Skeletal muscle satellite cell (primary cell): ENCODE data around the gene SREBF2.

Experiments used
- H3K27me3 ChIP-seq: 2 replicates; pipeline ENCODE4 v1.7.0; 2013; ENCODE audit warnings: low read length; ENCODE audit not compliant: control insufficient read depth, insufficient read depth
- H3K36me3 ChIP-seq: 2 replicates; pipeline ENCODE4 v1.7.0; 2013; ENCODE audit warnings: mild to moderate bottlenecking, control low read depth, low read length; ENCODE audit not compliant: insufficient read depth
- H3K4me1 ChIP-seq: 2 replicates; pipeline ENCODE4 v1.7.0; 2013; ENCODE audit warnings: low read length; ENCODE audit not compliant: control insufficient read depth, insufficient read depth
- H3K4me2 ChIP-seq: 2 replicates; pipeline ENCODE4 v1.7.0; 2013; ENCODE audit warnings: mild to moderate bottlenecking, low read length
- H3K4me3 ChIP-seq: 2 replicates; pipeline ENCODE4 v1.7.0; 2013; ENCODE audit warnings: low read length
- H3K9ac ChIP-seq: 2 replicates; pipeline ENCODE4 v1.7.0; 2013; ENCODE audit warnings: mild to moderate bottlenecking, low read depth, low read length, moderate library complexity
- H3K9me3 ChIP-seq: replicated peaks from 2 replicates; pipeline ENCODE4 v1.7.0; 2013; ENCODE audit warnings: mild to moderate bottlenecking, control low read depth, low read length

Gene SREBF2

DNA sequence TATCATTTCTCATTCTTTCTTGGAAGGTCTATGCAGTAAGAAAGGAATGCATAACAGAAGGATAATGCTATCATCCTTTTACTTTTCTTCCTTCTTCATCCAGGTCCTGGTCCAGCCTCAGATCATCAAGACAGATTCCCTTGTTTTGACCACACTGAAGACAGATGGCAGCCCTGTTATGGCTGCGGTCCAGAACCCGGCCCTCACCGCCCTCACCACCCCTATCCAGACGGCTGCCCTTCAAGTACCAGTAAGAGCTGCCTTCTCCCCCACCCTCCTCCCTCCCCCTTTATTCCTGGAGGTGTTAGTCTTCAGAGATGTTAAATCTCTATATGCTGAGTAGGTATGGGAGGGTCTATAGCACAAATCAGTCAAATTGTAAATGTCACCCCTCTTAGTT is 37.9 kb downstream of the SREBF2 start:
- H3K4me2 ChIP-seq: no peak overlapping the region
- H3K27me3 ChIP-seq: no peaks in the 10 kb centered on the region
- H3K4me1 ChIP-seq: peaks cover 4% of the 10 kb centered on the region
- no peaks in the 10 kb centered on the region for H3K9me3 ChIP-seq
- H3K4me3 ChIP-seq: no peak overlapping the region
- peaks cover 33% of the 10 kb centered on the region for H3K36me3 ChIP-seq
- H3K9ac ChIP-seq: no peak overlapping the region

DNA sequence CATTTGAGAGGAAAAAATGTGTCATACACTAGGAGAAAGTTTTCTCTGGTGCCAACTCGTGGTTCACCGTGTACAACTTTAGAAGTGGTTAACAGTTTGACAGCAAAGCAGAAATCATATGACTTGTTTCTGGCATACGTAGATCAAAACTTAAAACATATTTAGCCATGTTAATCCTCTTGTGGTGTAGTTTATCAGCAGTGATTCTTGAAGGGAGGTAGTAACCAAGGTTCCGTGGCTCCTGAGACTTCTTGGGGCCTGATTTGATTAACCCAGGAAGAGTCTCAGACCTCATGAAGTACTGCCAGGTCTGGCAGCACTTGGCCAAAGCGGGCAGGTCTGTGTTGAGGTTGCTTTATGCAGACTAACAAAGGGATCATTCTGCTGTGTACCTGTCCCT is 40.5 kb downstream of the SREBF2 start:
- Histone ChIP-seq H3K9ac (no peak overlapping the region), H3K27me3 (no peaks in the 10 kb centered on the region), H3K36me3 (peaks cover 41% of the 10 kb centered on the region), H3K4me2 (no peak overlapping the region), H3K4me1 (peaks cover 11% of the 10 kb centered on the region), H3K9me3 (no peaks in the 10 kb centered on the region), H3K4me3 (no peak overlapping the region)

DNA sequence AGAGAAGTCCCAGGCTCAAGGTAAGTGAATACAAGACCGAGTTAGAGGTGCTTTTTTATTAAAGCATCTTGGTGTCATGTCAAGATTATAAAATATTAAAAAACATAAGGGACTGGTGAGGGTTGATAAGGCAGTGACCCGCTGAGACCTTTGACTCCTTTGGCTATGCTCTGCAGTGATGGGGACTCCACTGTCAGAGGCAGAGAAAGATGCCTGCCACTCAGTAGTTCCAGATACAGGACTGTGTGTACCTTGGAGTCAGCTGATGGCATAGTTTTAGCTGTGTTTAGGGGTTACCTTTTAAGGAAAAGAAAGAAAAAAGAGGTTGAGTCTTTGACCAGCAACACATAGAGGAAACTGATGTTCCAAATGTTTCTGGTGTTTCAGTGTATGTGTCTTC is 41.2 kb downstream of the SREBF2 start:
- Histone ChIP-seq H3K27me3 (no peaks in the 10 kb centered on the region), H3K4me1 (peaks cover 11% of the 10 kb centered on the region), H3K9me3 (no peaks in the 10 kb centered on the region), H3K36me3 (peaks cover 41% of the 10 kb centered on the region), H3K9ac (no peak overlapping the region), H3K4me2 (no peak overlapping the region), H3K4me3 (no peak overlapping the region)

DNA sequence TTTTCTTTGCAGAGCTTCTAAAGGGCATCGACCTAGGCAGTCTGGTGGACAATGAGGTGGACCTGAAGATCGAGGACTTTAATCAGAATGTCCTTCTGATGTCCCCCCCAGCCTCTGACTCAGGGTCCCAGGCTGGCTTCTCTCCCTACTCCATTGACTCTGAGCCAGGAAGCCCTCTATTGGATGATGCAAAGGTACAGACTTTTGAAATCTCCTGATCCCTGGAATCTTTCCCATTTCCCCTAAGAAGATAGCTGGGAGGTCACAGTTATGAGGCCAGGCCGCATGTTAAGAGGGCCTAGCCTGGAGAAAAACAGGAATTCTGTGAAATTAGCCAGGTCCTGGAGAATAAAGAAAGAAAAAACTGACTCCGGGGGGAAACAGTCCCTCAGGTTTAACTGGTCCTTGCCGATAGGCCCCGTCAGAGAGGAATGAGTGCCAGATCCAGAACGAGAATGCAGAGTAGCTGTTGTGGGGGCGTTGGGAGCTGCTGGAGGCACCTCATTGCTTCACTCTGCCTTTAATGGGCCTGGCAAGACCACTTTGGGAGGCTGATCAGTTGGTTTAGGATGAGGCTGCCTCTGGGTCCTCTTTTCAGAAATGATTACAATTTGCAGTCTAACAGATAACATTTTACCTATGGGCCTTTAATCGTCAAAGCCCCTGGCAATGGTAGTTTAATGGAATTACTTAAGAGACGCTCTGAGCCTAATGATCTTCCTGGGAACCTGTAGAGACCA is 42.8 kb downstream of the SREBF2 start:
- Histone ChIP-seq H3K4me3 (no peak overlapping the region), H3K4me1 (peaks cover 11% of the 10 kb centered on the region), H3K36me3 (peaks cover 53% of the 10 kb centered on the region)

DNA sequence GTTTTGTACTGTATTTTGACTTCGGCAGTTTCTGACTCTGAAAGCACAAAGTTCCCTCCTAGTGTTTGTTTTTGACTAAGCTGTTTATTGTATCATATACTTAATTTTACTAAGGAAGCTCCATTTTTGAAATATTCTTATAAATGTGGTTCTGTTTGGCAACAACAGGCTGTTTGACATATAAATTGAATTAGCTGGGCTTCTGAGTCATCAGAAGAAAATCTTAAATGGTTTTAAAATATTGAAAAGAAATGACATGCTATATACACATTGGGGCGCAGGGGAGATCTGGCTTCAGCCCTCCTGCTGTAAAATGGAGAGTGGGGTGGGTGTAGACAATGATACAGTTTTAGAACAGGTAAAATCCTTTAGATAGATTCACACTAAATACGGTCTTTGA is 43.4 kb downstream of the SREBF2 start:
- peaks cover 52% of the 10 kb centered on the region for H3K36me3 ChIP-seq
- H3K9ac ChIP-seq: no peak overlapping the region
- H3K4me3 ChIP-seq: no peak overlapping the region
- peaks cover 11% of the 10 kb centered on the region for H3K4me1 ChIP-seq
- no peak overlapping the region for H3K4me2 ChIP-seq
- H3K27me3 ChIP-seq: no peaks in the 10 kb centered on the region
- no peaks in the 10 kb centered on the region for H3K9me3 ChIP-seq

More for the DNA sequence above, 42.8 kb downstream of the SREBF2 start:
- Histone ChIP-seq H3K9me3 (no peaks in the 10 kb centered on the region), H3K27me3 (no peaks in the 10 kb centered on the region), H3K9ac (no peak overlapping the region), H3K4me2 (no peak overlapping the region)

DNA sequence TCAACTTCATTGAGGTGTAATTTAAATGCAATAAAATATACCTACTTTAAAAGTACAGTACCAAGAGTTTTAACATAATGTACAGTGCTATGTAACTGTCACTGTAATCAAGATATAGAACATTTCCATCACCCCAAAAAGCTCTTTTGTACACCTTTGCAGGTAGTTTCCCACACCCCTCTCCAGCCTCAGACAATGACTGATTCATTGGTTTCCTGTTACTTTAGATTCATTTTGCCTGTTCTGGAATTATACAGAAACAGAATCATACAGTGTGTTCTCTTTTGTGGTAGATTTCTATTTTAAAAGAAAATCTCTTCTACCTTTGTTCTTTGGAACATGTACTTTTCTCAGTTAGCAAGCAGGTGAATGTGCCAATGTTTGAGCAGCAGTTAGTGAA is 43.8 kb downstream of the SREBF2 start:
- H3K36me3 ChIP-seq: peaks cover 55% of the 10 kb centered on the region

DNA sequence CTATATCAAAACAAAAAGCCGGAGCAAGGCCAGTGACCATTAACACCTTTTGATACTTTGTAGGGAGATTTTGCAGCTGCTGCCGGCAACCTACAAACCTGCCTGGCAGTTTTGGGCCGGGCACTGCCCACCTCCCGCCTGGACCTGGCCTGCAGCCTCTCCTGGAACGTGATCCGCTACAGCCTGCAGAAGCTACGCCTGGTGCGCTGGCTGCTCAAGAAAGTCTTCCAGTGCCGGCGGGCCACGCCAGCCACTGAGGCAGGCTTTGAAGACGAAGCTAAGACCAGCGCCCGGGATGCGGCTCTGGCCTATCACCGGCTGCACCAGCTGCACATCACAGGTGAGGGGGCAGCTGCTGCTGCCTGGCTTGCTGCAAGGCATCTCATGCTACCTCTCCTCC is 47.7 kb downstream of the SREBF2 start:
- Histone ChIP-seq H3K36me3 (peaks cover 73% of the 10 kb centered on the region), H3K4me3 (no peak overlapping the region), H3K9ac (no peak overlapping the region), H3K4me1 (peaks cover 9% of the 10 kb centered on the region), H3K9me3 (no peaks in the 10 kb centered on the region), H3K27me3 (no peaks in the 10 kb centered on the region), H3K4me2 (no peak overlapping the region)

More for the DNA sequence above, 43.8 kb downstream of the SREBF2 start:
- no peak overlapping the region for H3K4me2 ChIP-seq
- H3K27me3 ChIP-seq: no peaks in the 10 kb centered on the region
- peaks cover 11% of the 10 kb centered on the region for H3K4me1 ChIP-seq
- no peak overlapping the region for H3K4me3 ChIP-seq
- no peaks in the 10 kb centered on the region for H3K9me3 ChIP-seq
- H3K9ac ChIP-seq: no peak overlapping the region

DNA sequence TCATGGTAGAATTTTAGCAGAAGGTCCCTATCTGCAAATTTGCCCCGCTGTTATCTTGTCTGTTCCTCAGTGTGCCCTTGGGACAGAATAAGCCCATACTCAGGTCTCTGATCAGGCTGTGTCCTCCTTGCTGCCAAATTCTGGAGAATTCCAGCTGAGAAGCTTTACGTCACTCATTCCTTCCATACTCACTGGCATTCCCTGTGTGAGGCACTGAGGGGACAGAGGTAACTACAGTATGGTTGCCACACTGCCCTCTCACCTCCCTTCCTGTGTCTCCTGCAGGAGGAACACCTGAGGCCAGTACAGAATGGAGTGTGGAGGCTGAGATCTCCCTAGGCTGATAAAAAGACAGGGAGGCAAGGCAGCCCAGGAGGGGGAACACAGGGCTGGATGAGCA is 50.5 kb downstream of the SREBF2 start:
- H3K4me1 ChIP-seq: no peaks in the 10 kb centered on the region
- peaks cover 78% of the 10 kb centered on the region for H3K36me3 ChIP-seq
- no peaks in the 10 kb centered on the region for H3K27me3 ChIP-seq
- H3K4me2 ChIP-seq: no peak overlapping the region
- no peaks in the 10 kb centered on the region for H3K9me3 ChIP-seq
- H3K4me3 ChIP-seq: no peak overlapping the region
- H3K9ac ChIP-seq: no peak overlapping the region

DNA sequence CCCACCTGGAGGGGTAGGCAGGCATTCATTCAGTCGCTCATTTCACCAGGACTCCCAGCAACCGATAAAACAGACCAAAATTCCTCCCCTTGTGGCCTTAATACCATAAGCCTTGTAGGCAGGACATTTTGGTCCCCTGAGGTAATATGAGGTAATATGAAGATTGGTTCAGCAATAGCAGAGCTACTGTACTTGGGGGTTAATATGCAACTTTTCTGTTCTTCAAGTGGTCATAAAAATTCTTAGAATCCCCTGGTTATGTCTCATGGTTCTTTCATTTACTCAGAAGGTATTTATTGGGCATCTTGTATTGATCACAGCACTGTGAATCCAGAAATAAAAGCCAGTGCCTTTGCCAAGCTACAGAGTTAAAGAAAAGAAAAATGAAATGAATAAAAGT is 52.2 kb downstream of the SREBF2 start:
- Histone ChIP-seq H3K9ac (no peak overlapping the region), H3K36me3 (peaks cover 64% of the 10 kb centered on the region)

DNA sequence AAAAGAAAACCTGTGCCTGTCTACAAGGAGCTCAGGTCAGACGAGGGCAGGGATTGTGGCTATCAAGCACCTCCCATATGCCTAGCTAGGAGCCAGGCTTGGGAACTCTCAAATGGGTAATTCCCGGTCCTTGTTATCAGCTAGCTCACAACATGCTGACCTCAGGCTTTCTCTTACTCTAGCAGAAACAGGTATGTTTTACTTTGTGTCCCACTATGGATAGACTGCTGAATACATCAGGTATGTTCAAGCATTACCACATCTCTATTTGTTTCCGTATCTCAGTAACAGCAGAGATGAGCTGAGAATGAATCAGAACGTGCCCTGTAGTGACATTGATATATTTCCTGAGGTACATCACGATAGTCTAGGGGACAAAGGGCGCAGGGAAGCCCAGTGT is 52.6 kb downstream of the SREBF2 start:
- Histone ChIP-seq H3K9ac (no peak overlapping the region), H3K4me3 (no peak overlapping the region), H3K4me1 (no peaks in the 10 kb centered on the region), H3K27me3 (no peaks in the 10 kb centered on the region), H3K4me2 (no peak overlapping the region), H3K9me3 (no peaks in the 10 kb centered on the region), H3K36me3 (peaks cover 61% of the 10 kb centered on the region)

More for the DNA sequence above, 52.2 kb downstream of the SREBF2 start:
- H3K4me2 ChIP-seq: no peak overlapping the region
- H3K4me1 ChIP-seq: no peaks in the 10 kb centered on the region
- H3K4me3 ChIP-seq: no peak overlapping the region
- H3K27me3 ChIP-seq: no peaks in the 10 kb centered on the region
- no peaks in the 10 kb centered on the region for H3K9me3 ChIP-seq

DNA sequence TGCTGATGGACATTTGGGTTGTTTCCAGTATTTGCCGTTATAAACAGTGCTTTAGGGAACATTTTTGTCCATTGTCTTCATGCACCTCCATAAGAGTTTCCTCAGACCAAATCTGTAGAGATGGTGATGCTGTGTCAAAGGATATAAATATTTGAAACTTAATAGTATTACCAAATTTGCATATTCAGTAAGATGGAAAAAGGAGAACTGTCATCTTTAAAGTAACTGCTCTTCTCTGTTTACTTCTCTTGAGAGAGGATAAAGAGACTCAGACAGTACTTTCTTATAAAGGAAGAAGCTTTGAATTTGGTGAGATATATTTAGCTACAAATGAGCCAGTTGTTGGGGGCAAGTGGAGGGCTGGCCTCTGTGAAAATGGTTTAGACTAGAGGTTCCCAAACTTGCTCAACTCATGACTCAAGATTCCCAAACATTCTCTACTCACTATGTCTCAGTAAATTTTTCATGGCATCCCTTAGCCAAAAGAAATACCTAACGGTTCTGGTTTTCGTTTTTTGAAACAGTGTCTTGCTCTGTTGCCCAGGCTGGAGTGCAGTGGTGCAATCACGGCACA is 55.8 kb downstream of the SREBF2 start:
- Histone ChIP-seq H3K36me3 (peaks cover 59% of the 10 kb centered on the region), H3K9me3 (no peaks in the 10 kb centered on the region), H3K9ac (no peak overlapping the region), H3K4me3 (no peak overlapping the region), H3K27me3 (no peaks in the 10 kb centered on the region), H3K4me1 (no peaks in the 10 kb centered on the region), H3K4me2 (no peak overlapping the region)

DNA sequence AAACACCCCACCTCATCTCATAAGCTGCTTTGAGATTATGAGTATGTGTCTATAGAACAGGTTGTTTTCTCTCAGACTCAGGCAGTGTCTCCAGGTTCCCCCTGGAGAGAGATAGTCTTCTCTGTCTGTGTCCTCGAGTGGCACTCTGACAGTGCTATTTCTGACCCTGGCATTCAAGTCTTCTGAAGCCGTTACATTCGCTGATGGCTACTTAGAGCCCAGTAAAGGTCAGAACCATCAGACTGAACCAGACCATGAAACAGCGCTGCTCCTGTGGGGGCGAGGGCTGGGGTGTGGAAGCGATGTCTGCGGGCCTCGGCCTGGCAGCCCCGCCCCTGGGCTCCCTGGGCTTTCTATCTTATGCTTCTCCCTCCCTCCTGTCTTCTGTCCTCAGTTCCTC is 58.5 kb downstream of the SREBF2 start:
- Histone ChIP-seq H3K36me3 (peaks cover 45% of the 10 kb centered on the region), H3K9me3 (no peaks in the 10 kb centered on the region), H3K27me3 (no peaks in the 10 kb centered on the region), H3K4me2 (no peak overlapping the region), H3K9ac (no peak overlapping the region), H3K4me3 (no peak overlapping the region), H3K4me1 (no peaks in the 10 kb centered on the region)
